Endothelial cell of umbilical vein (primary cell): Measurements from ENCODE around the gene LYPD1. TPM values are rescaled to one million over a fixed set of nuclear protein-coding genes. Genes with fewer than 3 reads are reported as not detected.

Source experiments
- BruUV-seq: library from RNA; stranded (reverse); fragments of 400-500 nt; replicated peaks from 2 replicates; lab custom pipeline; 2021; lab: Mats Ljungman, UMichigan
- CTCF ChIA-PET: fragments of 300-600, 350-600 bp; sonication (Branson Sonifier 250); formaldehyde crosslinking; loops from one replicate; lab custom pipeline; 2021; ENCODE audit warnings: antibody characterized with exemption, inconsistent platforms; lab: Charles Lee
- POLR2A ChIA-PET: fragments of 300-600, 350-600 bp; sonication (Branson Sonifier 250); formaldehyde crosslinking; loops from one replicate; lab custom pipeline; 2021; ENCODE audit warnings: antibody characterized with exemption, inconsistent platforms; lab: Charles Lee
- DNase-seq: peaks from one replicate; pipeline ENCODE4 v3.0.0-alpha.2; 2011; ENCODE audit warnings: low read depth, low spot score
- FAIRE-seq: peaks from 2 replicates; lab custom pipeline; 2011; peaks lifted over from hg19 to GRCh38; lab: Jason Lieb, UNC
- H2AFZ ChIP-seq: 2 replicates; pipeline ENCODE4 v1.6.0; 2012; ENCODE audit warnings: low read depth, low read length, control low read depth, inconsistent platforms
- H3K27ac ChIP-seq: 2 replicates; pipeline ENCODE4 v1.5.1; 2011; ENCODE audit warnings: low read depth, mild to moderate bottlenecking, control low read depth, low read length, moderate library complexity; ENCODE audit not compliant: insufficient read depth
- H3K27me3 ChIP-seq, 2 experiments: 2 replicates each; pipeline versions ENCODE4 v1.6.0 to v1.6.1; 2011; ENCODE audit warnings: low read length in 2 of 2, mixed read lengths in 1 of 2; ENCODE audit not compliant: control insufficient read depth in 2 of 2, insufficient read depth in 2 of 2
- H3K36me3 ChIP-seq, 2 experiments: 2 replicates in 1 of 2; 3 replicates in 1 of 2; pipeline ENCODE4 v1.5.1; 2011; ENCODE audit warnings: low read length in 2 of 2, mild to moderate bottlenecking in 1 of 2, moderate library complexity in 1 of 2; ENCODE audit not compliant: control insufficient read depth in 2 of 2, insufficient read depth in 2 of 2; ENCODE audit errors: extremely low read depth in 1 of 2
- H3K4me1 ChIP-seq: 3 replicates; pipeline ENCODE4 v1.5.1; 2011; ENCODE audit warnings: mild to moderate bottlenecking, low read length; ENCODE audit not compliant: control insufficient read depth, insufficient read depth; ENCODE audit errors: extremely low read depth
- H3K4me2 ChIP-seq: 2 replicates; pipeline ENCODE4 v1.6.1; 2011; ENCODE audit warnings: low read length, control low read depth, mixed read lengths; ENCODE audit not compliant: insufficient read depth
- H3K4me3 ChIP-seq, 3 experiments: fragments of 200-600 bp in 1 of 3; sonication (generic), shearing (Covaris generic) in 1 of 3; replicated peaks in 1 of 3; 2 replicates each; pipeline ENCODE4 v1.5.1; 2011 to 2016; ENCODE audit warnings: control low read depth in 3 of 3, low read length in 3 of 3, mild to moderate bottlenecking in 2 of 3, inconsistent platforms in 1 of 3, low read depth in 1 of 3, moderate library complexity in 1 of 3; ENCODE audit not compliant: insufficient read depth in 1 of 3
- H3K79me2 ChIP-seq: 2 replicates; pipeline ENCODE4 v1.6.0; 2012; ENCODE audit warnings: low read length, inconsistent platforms; ENCODE audit not compliant: control insufficient read depth, insufficient read depth
- H3K9ac ChIP-seq: replicated peaks from 2 replicates; pipeline ENCODE3; 2011; ENCODE audit warnings: low read length, control low read depth; ENCODE audit not compliant: insufficient read depth; ENCODE audit errors: extremely low read depth
- H3K9me1 ChIP-seq: replicated peaks from 3 replicates; pipeline ENCODE4 v1.6.0; 2011; ENCODE audit warnings: mild to moderate bottlenecking, low read length; ENCODE audit not compliant: control insufficient read depth, insufficient read depth; ENCODE audit errors: extremely low read depth
- H3K9me3 ChIP-seq: replicated peaks from 2 replicates; pipeline ENCODE4 v1.5.1; 2012; ENCODE audit warnings: low read length, inconsistent platforms; ENCODE audit not compliant: control insufficient read depth, insufficient read depth
- H4K20me1 ChIP-seq: replicated peaks from 2 replicates; pipeline ENCODE3; 2011; ENCODE audit warnings: mild to moderate bottlenecking, low read length; ENCODE audit not compliant: control insufficient read depth, insufficient read depth; ENCODE audit errors: extremely low read depth
- CTCF ChIP-seq, 2 donors: IDR thresholded peaks; 1 replicate in 1 of 2; 2 replicates in 1 of 2; pipeline ENCODE4 v1.5.1; 2011; ENCODE audit warnings: low read length in 2 of 2, mild to moderate bottlenecking in 2 of 2, moderate library complexity in 2 of 2, control low read depth in 1 of 2, inconsistent platforms in 1 of 2, low read depth in 1 of 2; ENCODE audit not compliant: insufficient read depth in 1 of 2; ENCODE audit errors: extremely low read depth in 1 of 2
- EZH2 ChIP-seq: IDR thresholded peaks from 2 replicates; pipeline ENCODE4 v1.6.1; 2012; ENCODE audit warnings: borderline replicate concordance, low read depth, mild to moderate bottlenecking, moderate library complexity, low read length, inconsistent platforms; ENCODE audit not compliant: severe bottlenecking
- GATA2 ChIP-seq: IDR thresholded peaks from 2 replicates; pipeline ENCODE4 v1.7.0; 2011; ENCODE audit warnings: low read depth, mild to moderate bottlenecking, moderate library complexity, mixed read lengths, low read length; ENCODE audit not compliant: insufficient read length, insufficient read depth
- JUN ChIP-seq: IDR thresholded peaks from 2 replicates; pipeline ENCODE4 v1.6.1; 2011; ENCODE audit warnings: borderline replicate concordance, low read depth; ENCODE audit not compliant: insufficient read length, insufficient read depth
- POLR2A ChIP-seq: IDR thresholded peaks from 2 replicates; pipeline ENCODE4 v1.6.1; 2012; ENCODE audit warnings: low read depth, mild to moderate bottlenecking, control low read depth, low read length
- POLR2AphosphoS5 ChIP-seq: IDR thresholded peaks from 2 replicates; pipeline ENCODE4 v1.6.1; 2012; ENCODE audit warnings: low read depth, mild to moderate bottlenecking, control low read depth, low read length, moderate library complexity; ENCODE audit not compliant: insufficient read depth
- dilution Hi-C: fragments of 300-500 bp; cut with MboI; formaldehyde crosslinking; loops from one replicate; pipeline ENCODE4 v1.15.0; 2019; ENCODE audit warnings: low sequenced_read_pairs; ENCODE audit not compliant: extremely low pct_ligation_motif_present
- intact Hi-C: fragments of 100-400 bp; cut with micrococcal nuclease; formaldehyde crosslinking; loops from one replicate; pipeline ENCODE4 v1.10.0; 2022
- polyA plus RNA-seq, 4 experiments: library from polyadenylated mRNA; depleted of rRNA in 3 of 4; stranded (reverse) in 3 of 4; unstranded in 1 of 4; fragments of >200 nt; gene quantifications; 2 replicates each; pipeline versions ENCODE4 v1.2.1 to v1.2.3, GENCODE V29; 2011 to 2012; ENCODE audit warnings: missing spikeins in 1 of 4
- total RNA-seq: library from RNA; stranded (reverse); gene quantifications from 2 replicates; pipeline ENCODE4 v1.2.3, GENCODE V29; 2021

Gene LYPD1
- total and polyA plus RNA-seq, 2 donors (not counting 3 experiments of a cell fraction or from before 2014, with no cell fraction given) = 76.6 to 105 TPM

DNA sequence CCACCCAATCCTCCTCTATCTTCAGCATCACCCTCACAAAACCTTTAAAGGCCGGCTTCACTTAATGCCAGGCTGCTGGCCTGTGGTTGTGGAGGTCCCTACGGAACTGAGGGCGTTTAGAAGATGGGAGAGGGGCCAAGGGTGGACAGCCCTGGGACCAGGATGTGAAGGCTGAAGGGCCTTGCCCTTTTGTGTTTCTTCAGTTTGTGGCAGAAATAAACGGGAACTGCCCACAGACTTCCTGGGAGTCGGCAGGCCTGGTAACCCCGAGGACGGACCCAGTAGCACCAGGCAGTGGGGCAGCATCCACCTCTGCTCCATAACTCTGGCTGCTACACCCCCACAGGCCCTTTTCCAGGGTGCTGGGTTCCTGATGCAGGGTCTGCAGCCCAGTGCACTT is 51.3 kb downstream of the LYPD1 start:
- dilution Hi-C loops = no loop called here
- CTCF ChIA-PET = no interaction called here

DNA sequence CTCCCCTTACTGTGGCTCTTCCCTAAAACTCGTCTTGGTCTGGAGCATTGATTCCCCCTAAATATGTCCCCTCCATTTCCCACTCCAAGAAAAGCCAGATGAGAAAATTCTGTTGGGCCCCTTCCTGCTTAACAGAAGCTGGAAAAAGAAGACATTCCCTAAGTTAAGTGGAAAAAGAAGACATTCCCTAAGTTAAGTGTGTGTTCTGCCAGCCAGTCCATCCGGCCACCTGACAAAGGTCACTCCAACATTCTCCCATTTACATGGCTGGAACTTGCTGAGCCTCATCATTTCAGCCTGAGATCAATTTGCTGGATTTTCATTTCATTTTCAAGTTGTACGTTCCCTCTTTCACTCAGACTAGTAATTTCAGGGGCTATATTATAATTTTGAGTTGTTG is 52.0 kb downstream of the LYPD1 start:
- DNase-seq (no peak), FAIRE-seq (no peak)
- H2AFZ ChIP-seq = no peak overlapping the region
- no peaks in the 10 kb centered on the region for H4K20me1 ChIP-seq
- H3K9me3 ChIP-seq = no peaks in the 10 kb centered on the region
- CTCF ChIA-PET = no interaction called here
- H3K9me1 ChIP-seq = no peaks in the 10 kb centered on the region
- H3K4me3 ChIP-seq = no peak overlapping the region
- BruUV-seq = no TSS peak
- H3K4me2 ChIP-seq = no peak overlapping the region
- TF ChIP-seq POLR2A (no peak), GATA2 (no peak), POLR2AphosphoS5 (no peak), EZH2 (no peak), JUN (no peak), CTCF (IDR thresholded peaks at IDR 0.05; ENCODE audit: extremely low read depth in 1 of 2, insufficient read depth in 1 of 2, low read depth in 1 of 2, low read length in 2 of 2) (no peak)
- no peaks in the 10 kb centered on the region for H3K79me2 ChIP-seq
- POLR2A ChIA-PET = no interaction called here
- H3K4me1 ChIP-seq = no peaks in the 10 kb centered on the region
- H3K27me3 ChIP-seq = no peaks in the 10 kb centered on the region
- dilution Hi-C loops (no loop called here), intact Hi-C loops (no loop called here)
- H3K36me3 ChIP-seq = no peaks in the 10 kb centered on the region
- H3K27ac ChIP-seq = no peak overlapping the region
- no peak overlapping the region for H3K9ac ChIP-seq

More for the DNA sequence above, 51.3 kb downstream of the LYPD1 start:
- Histone ChIP-seq H3K79me2 (no peaks in the 10 kb centered on the region), H3K27me3 (no peaks in the 10 kb centered on the region), H3K9ac (no peak overlapping the region), H2AFZ (no peak overlapping the region), H3K9me1 (no peaks in the 10 kb centered on the region), H3K4me3 (no peak overlapping the region), H4K20me1 (no peaks in the 10 kb centered on the region), H3K4me2 (no peak overlapping the region), H3K4me1 (no peaks in the 10 kb centered on the region), H3K36me3 (no peaks in the 10 kb centered on the region), H3K9me3 (no peaks in the 10 kb centered on the region), H3K27ac (no peak overlapping the region)
- DNase-seq (no peak), FAIRE-seq (no peak)
- BruUV-seq = no TSS peak
- POLR2A ChIA-PET = no interaction called here
- TF ChIP-seq POLR2AphosphoS5 = no peak
- intact Hi-C loops = no loop called here
